HepG2 (cell line): ENCODE data around the gene SLC16A4. TPM values are rescaled to one million over a fixed set of nuclear protein-coding genes. Genes with fewer than 3 reads are reported as not detected.

ENCODE experiments used
- BORCS8-MEF2B ChIP-seq: sonication (generic); formaldehyde crosslinking; IDR thresholded peaks from 2 replicates; pipeline ENCODE4 v1.8.0; 2022; ENCODE audit warnings: mild to moderate bottlenecking, missing genetic modification reagents
- EHMT2 ChIP-seq: fragments of 200-600 bp; sonication (generic); IDR thresholded peaks from 2 replicates; pipeline ENCODE4 v1.7.0; 2017; ENCODE audit warnings: antibody characterized with exemption, low read depth, low read length, borderline replicate concordance
- HMG20B ChIP-seq: conservative IDR thresholded peaks from 2 replicates; pipeline ENCODE4 v1.6.1; 2016; ENCODE audit warnings: missing genetic modification reagents, missing compliant biosample characterization
- HNF4G ChIP-seq, 2 experiments: sonication (generic) in 1 of 2; formaldehyde crosslinking in 1 of 2; IDR thresholded peaks; 2 replicates each; pipeline versions ENCODE4 v1.4.0 to v1.6.1; 2011 to 2020; ENCODE audit warnings: borderline replicate concordance in 2 of 2, low read depth in 2 of 2, mild to moderate bottlenecking in 2 of 2, low read length in 1 of 2, missing genetic modification reagents in 1 of 2, moderate library complexity in 1 of 2
- MYNN ChIP-seq: sonication (generic); formaldehyde crosslinking; IDR thresholded peaks from 2 replicates; pipeline ENCODE4 v1.4.0; 2020; ENCODE audit warnings: mild to moderate bottlenecking, low read depth, missing genetic modification reagents
- SIN3A ChIP-seq: IDR thresholded peaks from 2 replicates; pipeline ENCODE4 v1.6.1; 2011; ENCODE audit warnings: low read depth, mild to moderate bottlenecking, control low read depth, low read length, borderline replicate concordance
- ZBTB3 ChIP-seq: sonication (generic); formaldehyde crosslinking; IDR thresholded peaks from 2 replicates; pipeline ENCODE4 v1.4.0; 2020; ENCODE audit warnings: low read depth, mild to moderate bottlenecking, moderate library complexity, missing genetic modification reagents, borderline replicate concordance
- ZFP36 ChIP-seq: fragments of 150-350 bp; IDR thresholded peaks from 2 replicates; pipeline ENCODE4 v1.6.1; 2018; ENCODE audit warnings: borderline replicate concordance, low read length, low read depth; ENCODE audit not compliant: partially characterized antibody
- ZNF335 ChIP-seq: sonication (generic); formaldehyde crosslinking; IDR thresholded peaks from 2 replicates; pipeline ENCODE4 v1.4.0; 2020; ENCODE audit warnings: missing genetic modification reagents
- polyA plus RNA-seq, 8 experiments: library from polyadenylated mRNA; depleted of rRNA in 3 of 8; stranded (reverse) in 7 of 8; unstranded in 1 of 8; fragments of >200 nt; fragmentation: Illumina TruSeq in 4 of 8; extraction: Trizol in 4 of 8; gene quantifications; 2 replicates each; pipeline versions ENCODE4 v1.2.1 to v1.2.3, GENCODE V29; 2011 to 2016; ENCODE audit warnings: low read depth in 4 of 8, missing spikeins in 1 of 8, mixed read lengths in 1 of 8; ENCODE audit not compliant: insufficient read depth in 1 of 8
- total RNA-seq, 5 experiments: library from RNA; depleted of rRNA; stranded (reverse); fragments of >200 nt; fragmentation: Illumina TruSeq; extraction: Trizol; gene quantifications; 2 replicates each; pipeline ENCODE4 v1.2.3, GENCODE V29; 2016; ENCODE audit warnings: low read depth in 1 of 5
- TF ChIP-seq, protein P1 (sequence below): sonication (generic); formaldehyde crosslinking; IDR thresholded peaks from 2 replicates; pipeline ENCODE4 v1.4.0; 2020; ENCODE audit warnings: missing genetic modification reagents
- TF ChIP-seq, protein P2 (sequence below): sonication (generic); formaldehyde crosslinking; IDR thresholded peaks from 2 replicates; pipeline ENCODE4 v1.4.0; 2020; ENCODE audit warnings: mild to moderate bottlenecking, missing genetic modification reagents
- TF ChIP-seq, protein P3 (sequence below): sonication (generic); formaldehyde crosslinking; IDR thresholded peaks from 2 replicates; pipeline ENCODE4 v1.5.1; 2020; ENCODE audit warnings: mild to moderate bottlenecking, missing genetic modification reagents, moderate library complexity
- TF ChIP-seq, protein P4 (sequence below): sonication (generic); formaldehyde crosslinking; IDR thresholded peaks from 2 replicates; pipeline ENCODE4 v1.8.1; 2023; ENCODE audit warnings: mild to moderate bottlenecking, inconsistent platforms, moderate library complexity, missing genetic modification reagents, borderline replicate concordance
- TF ChIP-seq, protein P5 (sequence below): sonication (generic); formaldehyde crosslinking; conservative IDR thresholded peaks from 2 replicates; pipeline ENCODE4 v1.8.0; 2022; ENCODE audit warnings: mild to moderate bottlenecking, moderate library complexity, missing genetic modification reagents

Gene SLC16A4
- total and polyA plus RNA-seq, 2 of the 13 experiments (the other 11 are each of a cell fraction or from before 2014, with no cell fraction given), result 1.1 to 1.5 TPM

DNA sequence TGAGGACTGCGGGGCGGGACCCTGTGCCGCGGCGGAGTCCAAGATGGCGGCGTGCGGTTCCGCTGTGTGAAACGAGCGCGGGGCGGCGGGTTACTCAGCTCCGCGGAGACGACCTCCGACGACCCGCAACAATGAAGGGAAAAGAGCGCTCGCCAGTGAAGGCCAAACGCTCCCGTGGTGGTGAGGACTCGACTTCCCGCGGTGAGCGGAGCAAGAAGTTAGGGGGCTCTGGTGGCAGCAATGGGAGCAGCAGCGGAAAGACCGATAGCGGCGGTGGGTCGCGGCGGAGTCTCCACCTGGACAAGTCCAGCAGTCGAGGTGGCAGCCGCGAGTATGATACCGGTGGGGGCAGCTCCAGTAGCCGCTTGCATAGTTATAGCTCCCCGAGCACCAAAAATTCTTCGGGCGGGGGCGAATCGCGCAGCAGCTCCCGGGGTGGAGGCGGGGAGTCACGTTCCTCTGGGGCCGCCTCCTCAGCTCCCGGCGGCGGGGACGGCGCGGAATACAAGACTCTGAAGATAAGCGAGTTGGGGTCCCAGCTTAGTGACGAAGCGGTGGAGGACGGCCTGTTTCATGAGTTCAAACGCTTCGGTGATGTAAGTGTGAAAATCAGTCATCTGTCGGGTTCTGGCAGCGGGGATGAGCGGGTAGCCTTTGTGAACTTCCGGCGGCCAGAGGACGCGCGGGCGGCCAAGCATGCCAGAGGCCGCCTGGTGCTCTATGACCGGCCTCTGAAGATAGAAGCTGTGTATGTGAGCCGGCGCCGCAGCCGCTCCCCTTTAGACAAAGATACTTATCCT is 51.2 kb downstream of the SLC16A4 start (continued):
- no peak for TF ChIP-seq HMG20B
- TF ChIP-seq EHMT2, result no peak
- TF ChIP-seq, protein P1, sequence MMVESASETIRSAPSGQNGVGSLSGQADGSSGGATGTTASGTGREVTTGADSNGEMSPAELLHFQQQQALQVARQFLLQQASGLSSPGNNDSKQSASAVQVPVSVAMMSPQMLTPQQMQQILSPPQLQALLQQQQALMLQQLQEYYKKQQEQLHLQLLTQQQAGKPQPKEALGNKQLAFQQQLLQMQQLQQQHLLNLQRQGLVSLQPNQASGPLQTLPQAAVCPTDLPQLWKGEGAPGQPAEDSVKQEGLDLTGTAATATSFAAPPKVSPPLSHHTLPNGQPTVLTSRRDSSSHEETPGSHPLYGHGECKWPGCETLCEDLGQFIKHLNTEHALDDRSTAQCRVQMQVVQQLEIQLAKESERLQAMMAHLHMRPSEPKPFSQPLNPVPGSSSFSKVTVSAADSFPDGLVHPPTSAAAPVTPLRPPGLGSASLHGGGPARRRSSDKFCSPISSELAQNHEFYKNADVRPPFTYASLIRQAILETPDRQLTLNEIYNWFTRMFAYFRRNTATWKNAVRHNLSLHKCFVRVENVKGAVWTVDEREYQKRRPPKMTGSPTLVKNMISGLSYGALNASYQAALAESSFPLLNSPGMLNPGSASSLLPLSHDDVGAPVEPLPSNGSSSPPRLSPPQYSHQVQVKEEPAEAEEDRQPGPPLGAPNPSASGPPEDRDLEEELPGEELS (CRISPR knock-in tag), result no peak
- no peak for TF ChIP-seq ZNF335 (CRISPR knock-in tag)
- no peak; the same call in 1 of the 2 replicates for TF ChIP-seq SIN3A
- TF ChIP-seq BORCS8-MEF2B, result 0 out of 2 replicates have a peak, but pooled peaks have one; percentile 11
- TF ChIP-seq, protein P2, sequence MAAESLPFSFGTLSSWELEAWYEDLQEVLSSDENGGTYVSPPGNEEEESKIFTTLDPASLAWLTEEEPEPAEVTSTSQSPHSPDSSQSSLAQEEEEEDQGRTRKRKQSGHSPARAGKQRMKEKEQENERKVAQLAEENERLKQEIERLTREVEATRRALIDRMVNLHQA (CRISPR knock-in tag), result no peak
- TF ChIP-seq ZFP36, result no peak
- TF ChIP-seq, protein P3, sequence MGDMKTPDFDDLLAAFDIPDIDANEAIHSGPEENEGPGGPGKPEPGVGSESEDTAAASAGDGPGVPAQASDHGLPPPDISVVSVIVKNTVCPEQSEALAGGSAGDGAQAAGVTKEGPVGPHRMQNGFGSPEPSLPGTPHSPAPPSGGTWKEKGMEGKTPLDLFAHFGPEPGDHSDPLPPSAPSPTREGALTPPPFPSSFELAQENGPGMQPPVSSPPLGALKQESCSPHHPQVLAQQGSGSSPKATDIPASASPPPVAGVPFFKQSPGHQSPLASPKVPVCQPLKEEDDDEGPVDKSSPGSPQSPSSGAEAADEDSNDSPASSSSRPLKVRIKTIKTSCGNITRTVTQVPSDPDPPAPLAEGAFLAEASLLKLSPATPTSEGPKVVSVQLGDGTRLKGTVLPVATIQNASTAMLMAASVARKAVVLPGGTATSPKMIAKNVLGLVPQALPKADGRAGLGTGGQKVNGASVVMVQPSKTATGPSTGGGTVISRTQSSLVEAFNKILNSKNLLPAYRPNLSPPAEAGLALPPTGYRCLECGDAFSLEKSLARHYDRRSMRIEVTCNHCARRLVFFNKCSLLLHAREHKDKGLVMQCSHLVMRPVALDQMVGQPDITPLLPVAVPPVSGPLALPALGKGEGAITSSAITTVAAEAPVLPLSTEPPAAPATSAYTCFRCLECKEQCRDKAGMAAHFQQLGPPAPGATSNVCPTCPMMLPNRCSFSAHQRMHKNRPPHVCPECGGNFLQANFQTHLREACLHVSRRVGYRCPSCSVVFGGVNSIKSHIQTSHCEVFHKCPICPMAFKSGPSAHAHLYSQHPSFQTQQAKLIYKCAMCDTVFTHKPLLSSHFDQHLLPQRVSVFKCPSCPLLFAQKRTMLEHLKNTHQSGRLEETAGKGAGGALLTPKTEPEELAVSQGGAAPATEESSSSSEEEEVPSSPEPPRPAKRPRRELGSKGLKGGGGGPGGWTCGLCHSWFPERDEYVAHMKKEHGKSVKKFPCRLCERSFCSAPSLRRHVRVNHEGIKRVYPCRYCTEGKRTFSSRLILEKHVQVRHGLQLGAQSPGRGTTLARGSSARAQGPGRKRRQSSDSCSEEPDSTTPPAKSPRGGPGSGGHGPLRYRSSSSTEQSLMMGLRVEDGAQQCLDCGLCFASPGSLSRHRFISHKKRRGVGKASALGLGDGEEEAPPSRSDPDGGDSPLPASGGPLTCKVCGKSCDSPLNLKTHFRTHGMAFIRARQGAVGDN (CRISPR knock-in tag), result peak; percentile 80
- no peak for TF ChIP-seq MYNN (CRISPR knock-in tag)
- TF ChIP-seq, protein P4, sequence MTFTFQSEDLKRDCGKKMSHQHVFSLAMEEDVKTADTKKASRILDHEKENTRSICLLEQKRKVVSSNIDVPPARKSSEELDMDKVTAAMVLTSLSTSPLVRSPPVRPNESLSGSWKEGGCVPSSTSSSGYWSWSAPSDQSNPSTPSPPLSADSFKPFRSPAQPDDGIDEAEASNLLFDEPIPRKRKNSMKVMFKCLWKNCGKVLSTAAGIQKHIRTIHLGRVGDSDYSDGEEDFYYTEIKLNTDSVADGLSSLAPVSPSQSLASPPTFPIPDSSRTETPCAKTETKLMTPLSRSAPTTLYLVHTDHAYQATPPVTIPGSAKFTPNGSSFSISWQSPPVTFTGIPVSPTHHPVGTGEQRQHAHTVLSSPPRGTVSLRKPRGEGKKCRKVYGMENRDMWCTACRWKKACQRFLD (CRISPR knock-in tag), result no peak
- TF ChIP-seq, protein P5, sequence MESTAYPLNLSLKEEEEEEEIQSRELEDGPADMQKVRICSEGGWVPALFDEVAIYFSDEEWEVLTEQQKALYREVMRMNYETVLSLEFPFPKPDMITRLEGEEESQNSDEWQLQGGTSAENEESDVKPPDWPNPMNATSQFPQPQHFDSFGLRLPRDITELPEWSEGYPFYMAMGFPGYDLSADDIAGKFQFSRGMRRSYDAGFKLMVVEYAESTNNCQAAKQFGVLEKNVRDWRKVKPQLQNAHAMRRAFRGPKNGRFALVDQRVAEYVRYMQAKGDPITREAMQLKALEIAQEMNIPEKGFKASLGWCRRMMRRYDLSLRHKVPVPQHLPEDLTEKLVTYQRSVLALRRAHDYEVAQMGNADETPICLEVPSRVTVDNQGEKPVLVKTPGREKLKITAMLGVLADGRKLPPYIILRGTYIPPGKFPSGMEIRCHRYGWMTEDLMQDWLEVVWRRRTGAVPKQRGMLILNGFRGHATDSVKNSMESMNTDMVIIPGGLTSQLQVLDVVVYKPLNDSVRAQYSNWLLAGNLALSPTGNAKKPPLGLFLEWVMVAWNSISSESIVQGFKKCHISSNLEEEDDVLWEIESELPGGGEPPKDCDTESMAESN (CRISPR knock-in tag), result 0 out of 2 replicates have a peak, but pooled peaks have one; percentile 40
- TF ChIP-seq HNF4G (IDR thresholded peaks at IDR 0.05; ENCODE audit: borderline replicate concordance, low read depth, low read length), result no peak
- no peak for TF ChIP-seq HNF4G (CRISPR knock-in tag; IDR thresholded peaks at IDR 0.05; ENCODE audit: borderline replicate concordance, low read depth)
- no peak; the same call in 1 of the 2 replicates for TF ChIP-seq ZBTB3
